DOHH2 (cell line): Measurements from ENCODE around the gene HMBS.

Source experiments
- H3F3A ChIP-seq: fragments of 200-600 bp; sonication (generic), shearing (Covaris generic); 2 replicates; pipeline ENCODE4 v1.6.0; 2016; ENCODE audit warnings: antibody characterized with exemption, mild to moderate bottlenecking; ENCODE audit not compliant: control insufficient read depth, insufficient read depth
- H3K27ac ChIP-seq: fragments of 200-600 bp; sonication (generic); 2 replicates; pipeline ENCODE4 v1.5.1; 2014; ENCODE audit warnings: low read depth, mild to moderate bottlenecking, low read length, moderate library complexity
- H3K27me3 ChIP-seq: fragments of 200-600 bp; sonication (generic); 2 replicates; pipeline ENCODE4 v1.6.1; 2014; ENCODE audit warnings: mild to moderate bottlenecking, low read length, mixed read lengths; ENCODE audit not compliant: control insufficient read depth
- H3K36me3 ChIP-seq: fragments of 200-600 bp; sonication (generic); 2 replicates; pipeline ENCODE4 v1.6.1; 2014; ENCODE audit warnings: mild to moderate bottlenecking, low read length, moderate library complexity, mixed read lengths; ENCODE audit not compliant: control insufficient read depth
- H3K4me1 ChIP-seq: fragments of 200-600 bp; sonication (generic); 2 replicates; pipeline ENCODE4 v1.6.1; 2014; ENCODE audit warnings: mild to moderate bottlenecking, low read length, mixed read lengths; ENCODE audit not compliant: control insufficient read depth
- H3K4me2 ChIP-seq: fragments of 200-600 bp; sonication (generic); 2 replicates; pipeline ENCODE4 v1.6.0; 2014; ENCODE audit warnings: mild to moderate bottlenecking, low read length, moderate library complexity
- H3K4me3 ChIP-seq: fragments of 200-600 bp; sonication (generic); 2 replicates; pipeline ENCODE4 v1.5.1; 2014; ENCODE audit warnings: mild to moderate bottlenecking, low read length, mixed read lengths
- H3K79me2 ChIP-seq: fragments of 200-600 bp; sonication (generic); 2 replicates; pipeline ENCODE4 v1.6.1; 2014; ENCODE audit warnings: mild to moderate bottlenecking, low read length, mixed read lengths; ENCODE audit not compliant: control insufficient read depth
- H3K9me2 ChIP-seq: fragments of 200-600 bp; sonication (generic); replicated peaks from 2 replicates; pipeline ENCODE4 v1.6.1; 2014; ENCODE audit warnings: mild to moderate bottlenecking, low read length, mixed read lengths; ENCODE audit not compliant: control insufficient read depth
- H3K9me3 ChIP-seq: fragments of 200-600 bp; sonication (generic); 2 replicates; pipeline ENCODE4 v1.6.1; 2014; ENCODE audit warnings: antibody characterized with exemption, low read length, mixed read lengths; ENCODE audit not compliant: control insufficient read depth, insufficient read depth
- H4K20me1 ChIP-seq: fragments of 200-600 bp; sonication (generic); 2 replicates; pipeline ENCODE4 v1.6.0; 2014; ENCODE audit warnings: low read depth, mild to moderate bottlenecking, antibody characterized with exemption, low read length, moderate library complexity; ENCODE audit not compliant: control insufficient read depth, insufficient read depth
- EZH2phosphoT487 ChIP-seq: fragments of 200-600 bp; sonication (generic); IDR thresholded peaks from 2 replicates; pipeline ENCODE4 v1.6.1; 2017; ENCODE audit warnings: borderline replicate concordance, mild to moderate bottlenecking, antibody characterized with exemption, low read length, moderate library complexity, mixed read lengths
- TF ChIP-seq, protein P1 (sequence below): fragments of 200-600 bp; sonication (generic); IDR thresholded peaks from one replicate; pipeline ENCODE4 v1.5.1; 2014; ENCODE audit warnings: antibody characterized with exemption, mild to moderate bottlenecking, low read depth, low read length; ENCODE audit not compliant: poor library complexity, severe bottlenecking

The HMBS gene

DNA sequence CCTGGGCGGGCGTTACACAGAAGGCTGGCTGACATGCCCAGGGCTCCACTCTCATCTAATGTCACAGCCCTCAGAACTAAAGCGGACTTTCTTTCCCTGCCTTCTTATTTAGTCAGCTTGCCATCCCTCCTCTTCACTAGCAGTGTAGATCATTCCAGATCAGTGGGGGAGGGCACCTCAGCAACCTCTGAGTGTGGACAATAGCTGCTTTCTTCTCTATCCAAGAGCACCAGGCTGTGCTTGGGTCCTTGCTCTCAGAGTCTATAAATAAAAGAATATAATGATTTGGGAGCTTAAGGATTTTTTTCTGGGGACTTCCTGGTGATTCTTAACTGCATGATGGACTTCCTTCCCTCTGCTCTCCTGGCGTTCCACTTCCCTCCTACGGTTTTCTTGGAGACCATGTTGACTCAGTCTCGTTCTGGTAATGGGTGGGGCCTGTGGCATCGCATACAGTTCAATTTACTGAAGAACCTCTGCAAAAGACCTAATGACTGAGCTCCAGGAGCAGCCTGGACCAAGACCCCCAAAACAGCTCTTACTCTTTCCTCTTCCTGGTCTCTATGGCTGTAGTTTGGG is 2.9 kb upstream of the HMBS start:
- Histone ChIP-seq H3K9me3 (no peaks in the 10 kb centered on the region), H3K4me1 (peaks cover 15% of the 10 kb centered on the region), H3F3A (no peaks in the 10 kb centered on the region; the same call in 1 of the 2 replicates), H3K4me3 (no peak overlapping the region), H4K20me1 (no peaks in the 10 kb centered on the region), H3K27ac (no peak overlapping the region), H3K36me3 (peaks cover 50% of the 10 kb centered on the region), H3K27me3 (no peaks in the 10 kb centered on the region), H3K9me2 (no peaks in the 10 kb centered on the region), H3K79me2 (peaks cover 15% of the 10 kb centered on the region), H3K4me2 (no peak overlapping the region)
- no peak for TF ChIP-seq EZH2phosphoT487
- TF ChIP-seq, protein P1, sequence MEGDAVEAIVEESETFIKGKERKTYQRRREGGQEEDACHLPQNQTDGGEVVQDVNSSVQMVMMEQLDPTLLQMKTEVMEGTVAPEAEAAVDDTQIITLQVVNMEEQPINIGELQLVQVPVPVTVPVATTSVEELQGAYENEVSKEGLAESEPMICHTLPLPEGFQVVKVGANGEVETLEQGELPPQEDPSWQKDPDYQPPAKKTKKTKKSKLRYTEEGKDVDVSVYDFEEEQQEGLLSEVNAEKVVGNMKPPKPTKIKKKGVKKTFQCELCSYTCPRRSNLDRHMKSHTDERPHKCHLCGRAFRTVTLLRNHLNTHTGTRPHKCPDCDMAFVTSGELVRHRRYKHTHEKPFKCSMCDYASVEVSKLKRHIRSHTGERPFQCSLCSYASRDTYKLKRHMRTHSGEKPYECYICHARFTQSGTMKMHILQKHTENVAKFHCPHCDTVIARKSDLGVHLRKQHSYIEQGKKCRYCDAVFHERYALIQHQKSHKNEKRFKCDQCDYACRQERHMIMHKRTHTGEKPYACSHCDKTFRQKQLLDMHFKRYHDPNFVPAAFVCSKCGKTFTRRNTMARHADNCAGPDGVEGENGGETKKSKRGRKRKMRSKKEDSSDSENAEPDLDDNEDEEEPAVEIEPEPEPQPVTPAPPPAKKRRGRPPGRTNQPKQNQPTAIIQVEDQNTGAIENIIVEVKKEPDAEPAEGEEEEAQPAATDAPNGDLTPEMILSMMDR = no peak

GRCh38 chr11:119085437-119085847 is 761 bp downstream of the HMBS start:
- Histone ChIP-seq H3K9me3 (no peaks in the 10 kb centered on the region), H3K4me1 (peaks cover 36% of the 10 kb centered on the region), H3K36me3 (peaks cover 22% of the 10 kb centered on the region), H3K4me3 (peak overlapping the region; percentile 92), H3F3A (peaks cover 9% of the 10 kb centered on the region), H3K79me2 (peaks cover 24% of the 10 kb centered on the region), H3K27me3 (no peaks in the 10 kb centered on the region), H3K27ac (peak overlapping the region; percentile 72), H3K9me2 (no peaks in the 10 kb centered on the region), H3K4me2 (peak overlapping the region; percentile 90), H4K20me1 (0 out of 2 replicates have a peak, but pooled peaks cover 4% of the 10 kb centered on the region)
- TF ChIP-seq, protein P1 = no peak
- TF ChIP-seq EZH2phosphoT487 = no peak

DNA sequence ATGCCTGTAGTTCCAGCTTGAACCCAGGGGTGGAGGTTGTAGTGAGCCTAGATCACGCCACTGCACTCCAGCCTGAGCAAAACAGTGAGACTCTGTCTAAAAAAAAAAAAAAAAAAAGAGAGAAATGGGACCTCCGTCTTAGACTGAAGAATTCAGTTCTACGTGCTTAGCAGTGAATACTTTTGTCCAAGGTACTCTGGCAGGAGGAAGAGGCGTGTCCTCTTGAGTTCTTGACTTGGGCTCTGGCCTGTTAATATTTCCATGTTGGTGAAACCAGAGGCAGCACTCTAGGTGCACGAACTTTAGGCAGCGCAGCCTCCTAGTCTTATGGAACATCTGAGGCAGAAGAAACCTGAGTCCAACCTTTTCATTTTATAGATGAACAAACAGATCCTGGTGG is 2.4 kb downstream of the HMBS start:
- H3F3A ChIP-seq = peaks cover 25% of the 10 kb centered on the region
- H3K9me3 ChIP-seq = no peaks in the 10 kb centered on the region
- H3K27me3 ChIP-seq = no peaks in the 10 kb centered on the region
- H3K4me1 ChIP-seq = peaks cover 51% of the 10 kb centered on the region
- no peaks in the 10 kb centered on the region for H3K9me2 ChIP-seq
- 0 out of 2 replicates have a peak, but pooled peaks cover 4% of the 10 kb centered on the region for H4K20me1 ChIP-seq
- no peak overlapping the region for H3K4me2 ChIP-seq
- peaks cover 22% of the 10 kb centered on the region for H3K36me3 ChIP-seq
- no peak for TF ChIP-seq EZH2phosphoT487
- TF ChIP-seq, protein P1 = no peak
- H3K27ac ChIP-seq = no peak overlapping the region
- H3K79me2 ChIP-seq = peaks cover 25% of the 10 kb centered on the region
- H3K4me3 ChIP-seq = no peak overlapping the region
